Posterior vena cava (tissue), 2 donors: ENCODE results near the gene HJV. TPM values are rescaled to one million over a fixed set of nuclear protein-coding genes. Genes with fewer than 3 reads are reported as not detected.
"Not testable (repeated sequence)": the region's sequence is repeated elsewhere in the genome, so short reads cannot be mapped to it uniquely, and the experiment has no call there.

Experiments
- DNase-seq: peaks from one replicate; pipeline ENCODE4 v3.0.0-alpha.2; 2020; ENCODE audit warnings: low spot score
- intact Hi-C, 2 donors: fragments of 100-400 bp; cut with DNase I; formaldehyde crosslinking; loops; one replicate each; pipeline versions ENCODE4 v1.14.1 to v1.14.2; 2022 to 2023
- total RNA-seq, 2 donors: library from RNA; stranded (reverse); fragmentation: NEBNext Ultra II Directional; extraction: Animal tissue kit (Norgen Biotek cat#: 25700); gene quantifications; one replicate each; pipeline ENCODE4 v1.2.1, GENCODE V29; 2021
- donor health status: DM: yes; HTN: yes; CAD: no.
- donor health status: DM: yes; HTN: yes; CAD: no.

Gene HJV
- total RNA-seq, 2 donors from 2014 or later, result not detected

GRCh38 chr1:146025787-146026495 lies 4.4 kb upstream of the HJV start:
- intact Hi-C loops, DNase-seq: not testable (repeated sequence)

GRCh38 chr1:146022403-146023127 lies 1.0 kb upstream of the HJV start:
- intact Hi-C loops, result no loop called here
- no peak for DNase-seq

GRCh38 chr1:146021050-146021445 lies 487 bp downstream of the HJV start:
- DNase-seq, result no peak
- intact Hi-C loops, result no loop called here

- no peak for DNase-seq
- intact Hi-C loops, result no loop called here
Measured at GRCh38 chr1:146020058-146021049, 1.2 kb downstream of the HJV start.

- no peak for DNase-seq
- intact Hi-C loops, result loop anchor here in 1 of 2 donors (10.0 kb wide), 2 partner anchors 135 to 165 kb away; partner anchors contain the start of genes ANKRD35 and PIAS3
Measured at GRCh38 chr1:146019231-146020057, 2.1 kb downstream of the HJV start.

- no peak for DNase-seq
- intact Hi-C loops, result loop anchor here in 1 of 2 donors (10.0 kb wide), 2 partner anchors 132 to 162 kb away; partner anchors contain the start of genes ANKRD35 and PIAS3
Measured at GRCh38 chr1:146016891-146017290, 4.6 kb downstream of the HJV start.

- intact Hi-C loops, result loop anchor here in 1 of 2 donors (10.0 kb wide), 2 partner anchors 129 to 159 kb away; partner anchors contain the start of genes ANKRD35 and PIAS3
- DNase-seq, result no peak
Measured at GRCh38 chr1:146013559-146013922, 8.0 kb downstream of the HJV start.

- intact Hi-C loops, result loop anchor here in 1 of 2 donors (10.0 kb wide), 2 partner anchors 128 to 158 kb away; partner anchors contain the start of genes ANKRD35 and PIAS3
- DNase-seq, result no peak
Measured at GRCh38 chr1:146012703-146013558, 8.6 kb downstream of the HJV start.

GRCh38 chr1:146010126-146010738 lies 11.3 kb downstream of the HJV start:
- intact Hi-C loops, result loop anchor here in 1 of 2 donors (10.0 kb wide), 2 partner anchors 125 to 155 kb away; partner anchors contain the start of genes ANKRD35 and PIAS3
- no peak for DNase-seq

GRCh38 chr1:146007489-146008133 lies 13.9 kb downstream of the HJV start:
- intact Hi-C loops, result loop anchor here (2.0 kb wide), 2 partner anchors 29 to 33 kb away; no protein-coding TSS in a partner anchor
- DNase-seq, result no peak

- intact Hi-C loops, result no loop called here
- no peak for DNase-seq
Measured at GRCh38 chr1:146001709-146002108, 19.8 kb downstream of the HJV start.

- intact Hi-C loops, result no loop called here
- no peak for DNase-seq
Measured at GRCh38 chr1:145999321-146000024, 22.1 kb downstream of the HJV start.

- intact Hi-C loops, result no loop called here
- no peak for DNase-seq
Measured at GRCh38 chr1:145997718-145998023, 23.9 kb downstream of the HJV start.

GRCh38 chr1:145997016-145997717 lies 24.4 kb downstream of the HJV start:
- intact Hi-C loops, result no loop called here
- no peak for DNase-seq

- DNase-seq, result peak; percentile 100
- intact Hi-C loops, result no loop called here
Measured at GRCh38 chr1:145996433-145997015, 25.0 kb downstream of the HJV start, which contains the start of gene TXNIP. Gene TXNIP, minus strand, starts transcription at chr1:145996579. Its CDS starts 313 bp downstream, at chr1:145996266.
